Brain microvascular endothelial cell (primary cell): ENCODE results near the gene FAM222B.

Experiments used
- DNase-seq: peaks from one replicate; pipeline ENCODE4 v3.0.0-alpha.2; 2020
- H3K27ac ChIP-seq: fragments of 250-450 bp; sonication (Bioruptor Pico); 2 replicates; pipeline ENCODE4 v1.5.1; 2020; ENCODE audit warnings: mild to moderate bottlenecking, moderate library complexity
- H3K27me3 ChIP-seq: fragments of 250-450 bp; sonication (Bioruptor Pico); replicated peaks from 2 replicates; pipeline ENCODE4 v1.5.1; 2020; ENCODE audit warnings: mild to moderate bottlenecking
- H3K36me3 ChIP-seq: fragments of 250-450 bp; sonication (Bioruptor Pico); replicated peaks from 2 replicates; pipeline ENCODE4 v1.5.1; 2020; ENCODE audit warnings: mild to moderate bottlenecking
- H3K4me3 ChIP-seq: 2 replicates; pipeline ENCODE4 v1.5.1; 2011; ENCODE audit warnings: low read depth, mild to moderate bottlenecking, control low read depth, low read length, moderate library complexity
- in situ Hi-C: cut with HindIII; loops from 2 replicates; pipeline ENCODE4 v1.10.0; 2017; ENCODE audit warnings: low sequenced_read_pairs, low pct_ligation_motif_present
- TF ChIP-seq, protein P1 (sequence below): IDR thresholded peaks from 2 replicates; pipeline ENCODE4 v1.5.1; 2011; ENCODE audit warnings: low read depth, mild to moderate bottlenecking, moderate library complexity, low read length, control low read depth, inconsistent platforms; ENCODE audit errors: missing control alignments

FAM222B gene

DNA sequence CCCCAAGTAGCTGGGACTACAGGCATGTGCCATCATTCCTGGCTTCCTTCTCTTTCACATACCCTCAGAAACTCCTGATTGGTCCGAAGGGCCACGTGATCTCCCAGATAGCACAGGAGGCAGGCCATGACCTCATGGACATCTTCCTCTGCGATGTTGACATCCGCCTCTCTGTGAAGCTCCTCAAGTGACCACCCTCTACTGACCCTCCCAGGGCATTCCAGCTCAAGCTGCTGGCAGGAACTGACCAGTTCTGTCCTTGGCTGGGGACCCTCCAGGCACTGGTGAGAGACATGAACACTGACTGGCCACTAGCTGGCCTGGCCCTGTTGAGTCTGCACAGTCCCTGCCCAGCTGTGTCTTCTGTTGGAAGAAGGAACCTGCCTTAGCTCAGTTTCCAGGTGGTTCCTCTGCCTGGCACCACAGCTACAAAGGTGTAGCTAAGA, 17.8 kb upstream of the FAM222B start:
- Histone ChIP-seq H3K27ac (no peak overlapping the region), H3K27me3 (no peaks in the 10 kb centered on the region), H3K4me3 (no peak overlapping the region), H3K36me3 (peaks cover 30% of the 10 kb centered on the region)
- TF ChIP-seq, protein P1, sequence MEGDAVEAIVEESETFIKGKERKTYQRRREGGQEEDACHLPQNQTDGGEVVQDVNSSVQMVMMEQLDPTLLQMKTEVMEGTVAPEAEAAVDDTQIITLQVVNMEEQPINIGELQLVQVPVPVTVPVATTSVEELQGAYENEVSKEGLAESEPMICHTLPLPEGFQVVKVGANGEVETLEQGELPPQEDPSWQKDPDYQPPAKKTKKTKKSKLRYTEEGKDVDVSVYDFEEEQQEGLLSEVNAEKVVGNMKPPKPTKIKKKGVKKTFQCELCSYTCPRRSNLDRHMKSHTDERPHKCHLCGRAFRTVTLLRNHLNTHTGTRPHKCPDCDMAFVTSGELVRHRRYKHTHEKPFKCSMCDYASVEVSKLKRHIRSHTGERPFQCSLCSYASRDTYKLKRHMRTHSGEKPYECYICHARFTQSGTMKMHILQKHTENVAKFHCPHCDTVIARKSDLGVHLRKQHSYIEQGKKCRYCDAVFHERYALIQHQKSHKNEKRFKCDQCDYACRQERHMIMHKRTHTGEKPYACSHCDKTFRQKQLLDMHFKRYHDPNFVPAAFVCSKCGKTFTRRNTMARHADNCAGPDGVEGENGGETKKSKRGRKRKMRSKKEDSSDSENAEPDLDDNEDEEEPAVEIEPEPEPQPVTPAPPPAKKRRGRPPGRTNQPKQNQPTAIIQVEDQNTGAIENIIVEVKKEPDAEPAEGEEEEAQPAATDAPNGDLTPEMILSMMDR = no peak
- no peak for DNase-seq
- in situ Hi-C loops = no loop called here

DNA sequence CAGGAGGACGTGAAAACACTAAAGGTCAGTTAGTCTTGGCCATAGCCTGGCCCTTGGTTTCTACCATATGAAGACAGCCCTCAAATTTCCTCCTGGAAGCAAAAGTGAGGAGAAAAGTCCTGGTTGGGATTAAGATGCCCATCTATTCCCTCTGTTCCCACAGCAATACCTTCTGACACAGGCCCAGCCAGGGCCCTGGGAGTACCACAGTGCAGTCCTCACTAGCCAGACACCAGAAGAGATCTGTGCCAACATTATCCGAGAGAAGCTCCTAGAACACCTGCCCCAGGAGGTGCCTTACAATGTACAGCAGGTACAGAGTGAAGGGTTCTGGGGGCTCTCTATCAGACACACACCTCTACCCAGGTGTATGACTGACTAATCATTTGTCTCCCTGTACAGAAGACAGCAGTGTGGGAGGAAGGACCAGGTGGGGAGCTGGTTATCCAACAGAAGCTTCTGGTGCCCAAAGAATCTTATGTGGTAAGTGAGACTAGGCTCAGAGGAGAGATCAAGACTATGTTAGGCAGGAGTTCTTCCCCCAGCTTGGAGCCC, 16.3 kb upstream of the FAM222B start:
- Histone ChIP-seq H3K4me3 (no peak overlapping the region), H3K36me3 (peaks cover 30% of the 10 kb centered on the region), H3K27ac (no peak overlapping the region), H3K27me3 (no peaks in the 10 kb centered on the region)
- DNase-seq = no peak
- in situ Hi-C loops = no loop called here
- TF ChIP-seq, protein P1 = no peak

DNA sequence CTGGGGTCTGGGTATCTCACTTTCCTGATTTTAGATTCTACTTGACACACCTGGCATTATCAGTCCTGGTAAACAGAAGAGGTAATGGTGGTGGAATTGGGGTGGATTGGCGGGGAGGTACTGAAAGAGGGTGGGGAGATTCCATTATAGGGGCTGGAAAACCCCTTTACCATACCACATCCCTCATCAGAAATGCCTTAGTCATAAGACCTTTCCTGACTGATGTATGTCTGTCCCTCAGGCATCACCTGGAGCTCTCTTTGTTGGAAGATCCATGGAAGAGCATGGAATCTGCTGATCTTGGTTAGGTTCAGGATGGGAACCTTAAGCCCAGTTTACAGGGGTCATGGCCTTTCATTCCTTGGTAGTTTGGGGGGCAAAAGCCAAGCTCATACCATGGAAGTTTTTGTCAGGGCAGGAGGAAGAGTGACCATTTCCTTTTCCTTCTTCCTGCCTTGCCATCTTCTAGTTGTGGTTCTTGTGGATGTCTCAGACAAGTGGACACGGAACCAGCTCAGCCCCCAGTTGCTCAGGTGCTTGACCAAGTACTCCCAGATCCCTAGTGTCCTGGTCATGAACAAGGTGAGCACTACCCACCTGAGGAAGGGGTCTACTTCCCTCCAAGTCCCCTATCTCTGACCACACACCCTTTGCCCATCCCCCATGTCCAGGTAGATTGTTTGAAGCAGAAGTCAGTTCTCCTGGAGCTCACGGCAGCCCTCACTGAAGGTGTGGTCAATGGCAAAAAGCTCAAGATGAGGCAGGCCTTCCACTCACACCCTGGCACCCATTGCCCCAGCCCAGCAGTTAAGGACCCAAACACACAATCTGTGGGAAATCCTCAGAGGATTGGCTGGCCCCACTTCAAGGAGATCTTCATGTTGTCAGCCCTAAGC, 15.6 kb upstream of the FAM222B start:
- peaks cover 30% of the 10 kb centered on the region for H3K36me3 ChIP-seq
- DNase-seq = no peak
- H3K4me3 ChIP-seq = no peak overlapping the region
- TF ChIP-seq, protein P1 = no peak
- no peak overlapping the region for H3K27ac ChIP-seq
- in situ Hi-C loops = no loop called here
- H3K27me3 ChIP-seq = no peaks in the 10 kb centered on the region

DNA sequence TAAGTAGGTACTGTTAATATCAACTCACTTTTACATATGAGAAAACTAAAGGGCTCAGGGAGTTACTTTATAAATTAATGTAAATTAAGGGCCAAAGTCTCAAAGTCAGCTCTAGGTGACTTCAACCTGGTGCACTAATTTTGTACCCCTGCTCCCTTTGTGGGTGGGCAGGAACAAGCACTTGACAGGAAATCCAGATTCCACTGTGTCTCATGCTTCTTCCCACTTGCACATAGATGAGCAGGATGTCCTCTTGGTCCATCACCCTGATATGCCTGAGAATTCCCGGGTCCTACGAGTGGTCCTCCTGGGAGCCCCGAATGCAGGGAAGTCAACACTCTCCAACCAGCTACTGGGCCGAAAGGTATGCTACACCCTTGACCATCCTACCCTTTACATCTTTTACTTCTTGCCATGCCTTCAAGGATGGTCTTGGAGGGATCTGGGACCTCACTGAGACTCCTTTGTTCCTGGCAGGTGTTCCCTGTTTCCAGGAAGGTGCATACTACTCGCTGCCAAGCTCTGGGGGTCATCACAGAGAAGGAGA, 13.5 kb upstream of the FAM222B start:
- Histone ChIP-seq H3K4me3 (no peak overlapping the region), H3K36me3 (peaks cover 30% of the 10 kb centered on the region), H3K27me3 (no peaks in the 10 kb centered on the region), H3K27ac (no peak overlapping the region)
- in situ Hi-C loops = no loop called here
- TF ChIP-seq, protein P1 = no peak
- DNase-seq = no peak

DNA sequence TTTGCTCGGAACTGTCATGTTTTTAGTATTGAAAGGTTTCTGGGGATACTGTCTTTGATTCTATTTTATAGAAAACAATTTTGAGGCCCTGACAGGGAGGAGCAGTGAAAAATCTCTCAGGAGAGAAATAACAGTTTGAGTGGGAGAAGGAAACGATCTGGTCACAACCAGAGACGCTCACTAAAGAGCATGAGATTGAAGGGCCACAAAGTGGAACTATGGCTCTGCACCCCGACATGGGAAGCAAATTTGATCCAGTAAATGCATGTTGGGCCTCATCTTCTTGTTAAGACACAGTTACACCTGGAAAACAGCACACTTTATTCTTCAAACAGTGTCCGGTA, 12.7 kb upstream of the FAM222B start:
- Histone ChIP-seq H3K27ac (peak overlapping the region; percentile 59), H3K36me3 (peaks cover 25% of the 10 kb centered on the region), H3K4me3 (peak overlapping the region; percentile 90), H3K27me3 (no peaks in the 10 kb centered on the region)
- in situ Hi-C loops = no loop called here
- no peak for DNase-seq
- TF ChIP-seq, protein P1 = no peak
